HepG2 (cell line): ENCODE results near the gene POLR1C. TPM values are rescaled to one million over a fixed set of nuclear protein-coding genes. Genes with fewer than 3 reads are reported as not detected.
A peak's percentile ranks its signal among the peaks of the same experiment; 100 is the strongest.

Source experiments
- FOXC1 ChIP-seq: sonication (generic); formaldehyde crosslinking; IDR thresholded peaks from 2 replicates; pipeline ENCODE4 v1.8.0; 2022; ENCODE audit warnings: mild to moderate bottlenecking, missing genetic modification reagents, borderline replicate concordance
- MYC ChIP-seq: sonication (generic); formaldehyde crosslinking; IDR thresholded peaks from 2 replicates; pipeline ENCODE4 v1.9.0; 2021; ENCODE audit warnings: missing genetic modification reagents, borderline replicate concordance
- NR2C2 ChIP-seq: sonication (generic); formaldehyde crosslinking; IDR thresholded peaks from 2 replicates; pipeline ENCODE4 v1.4.0; 2020; ENCODE audit warnings: missing genetic modification reagents, mild to moderate bottlenecking, moderate library complexity, borderline replicate concordance
- NR2F1 ChIP-seq, 2 experiments: fragments of 450-650 bp in 1 of 2; formaldehyde crosslinking in 1 of 2; IDR thresholded peaks; 2 replicates each; pipeline versions ENCODE4 v1.5.0 to v1.6.1; 2016 to 2020; ENCODE audit warnings: mild to moderate bottlenecking in 1 of 2, missing compliant biosample characterization in 1 of 2, missing genetic modification reagents in 1 of 2, moderate library complexity in 1 of 2
- PAXIP1 ChIP-seq: sonication (generic); formaldehyde crosslinking; conservative IDR thresholded peaks from 2 replicates; pipeline ENCODE4 v1.4.0; 2020; ENCODE audit warnings: mild to moderate bottlenecking, missing genetic modification reagents, moderate library complexity
- RARA ChIP-seq: IDR thresholded peaks from 2 replicates; pipeline ENCODE4 v1.6.1; 2016; ENCODE audit warnings: missing genetic modification reagents, missing compliant biosample characterization
- SKI ChIP-seq: fragments of 450-650 bp; IDR thresholded peaks from one replicate; pipeline ENCODE4 v1.6.1; 2018; ENCODE audit warnings: mild to moderate bottlenecking; ENCODE audit not compliant: partially characterized antibody
- TEAD3 ChIP-seq: optimal IDR thresholded peaks from 2 replicates; pipeline ENCODE3; 2016; ENCODE audit warnings: borderline replicate concordance
- ZBTB1 ChIP-seq: sonication (generic); formaldehyde crosslinking; IDR thresholded peaks from 2 replicates; pipeline ENCODE4 v1.4.0; 2020; ENCODE audit warnings: missing genetic modification reagents, borderline replicate concordance
- ZBTB38 ChIP-seq: sonication (generic); formaldehyde crosslinking; IDR thresholded peaks from 2 replicates; pipeline ENCODE4 v1.5.1; 2020; ENCODE audit warnings: mild to moderate bottlenecking, missing genetic modification reagents
- ZNF670 ChIP-seq: sonication (generic); formaldehyde crosslinking; IDR thresholded peaks from 2 replicates; pipeline ENCODE4 v1.8.0; 2022; ENCODE audit warnings: mild to moderate bottlenecking, missing genetic modification reagents, borderline replicate concordance
- ZZZ3 ChIP-seq: sonication (generic); formaldehyde crosslinking; IDR thresholded peaks from 2 replicates; pipeline ENCODE4 v1.4.0; 2020; ENCODE audit warnings: missing genetic modification reagents, mild to moderate bottlenecking, borderline replicate concordance
- polyA plus RNA-seq, 8 experiments: library from polyadenylated mRNA; depleted of rRNA in 3 of 8; stranded (reverse) in 7 of 8; unstranded in 1 of 8; fragments of >200 nt; fragmentation: Illumina TruSeq in 4 of 8; extraction: Trizol in 4 of 8; gene quantifications; 2 replicates each; pipeline versions ENCODE4 v1.2.1 to v1.2.3, GENCODE V29; 2011 to 2016; ENCODE audit warnings: low read depth in 4 of 8, missing spikeins in 1 of 8, mixed read lengths in 1 of 8; ENCODE audit not compliant: insufficient read depth in 1 of 8
- total RNA-seq, 5 experiments: library from RNA; depleted of rRNA; stranded (reverse); fragments of >200 nt; fragmentation: Illumina TruSeq; extraction: Trizol; gene quantifications; 2 replicates each; pipeline ENCODE4 v1.2.3, GENCODE V29; 2016; ENCODE audit warnings: low read depth in 1 of 5
- TF ChIP-seq, protein P1 (sequence below): IDR thresholded peaks from 2 replicates; pipeline ENCODE4 v1.6.1; 2016

POLR1C gene
- total and polyA plus RNA-seq, 2 of the 13 experiments (the other 11 are each of a cell fraction or from before 2014, with no cell fraction given) = 62.6 to 72.2 TPM

GRCh38 chr6:43481591-43482236 is 35.2 kb upstream of the POLR1C start (continued):
- TF ChIP-seq, protein P1, sequence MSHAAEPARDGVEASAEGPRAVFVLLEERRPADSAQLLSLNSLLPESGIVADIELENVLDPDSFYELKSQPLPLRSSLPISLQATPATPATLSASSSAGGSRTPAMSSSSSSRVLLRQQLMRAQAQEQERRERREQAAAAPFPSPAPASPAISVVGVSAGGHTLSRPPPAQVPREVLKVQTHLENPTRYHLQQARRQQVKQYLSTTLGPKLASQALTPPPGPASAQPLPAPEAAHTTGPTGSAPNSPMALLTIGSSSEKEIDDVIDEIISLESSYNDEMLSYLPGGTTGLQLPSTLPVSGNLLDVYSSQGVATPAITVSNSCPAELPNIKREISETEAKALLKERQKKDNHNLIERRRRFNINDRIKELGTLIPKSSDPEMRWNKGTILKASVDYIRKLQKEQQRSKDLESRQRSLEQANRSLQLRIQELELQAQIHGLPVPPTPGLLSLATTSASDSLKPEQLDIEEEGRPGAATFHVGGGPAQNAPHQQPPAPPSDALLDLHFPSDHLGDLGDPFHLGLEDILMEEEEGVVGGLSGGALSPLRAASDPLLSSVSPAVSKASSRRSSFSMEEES (CRISPR knock-in tag) = no peak
- TF ChIP-seq ZZZ3 (CRISPR knock-in tag) = no peak
- no peak for TF ChIP-seq ZBTB1
- TF ChIP-seq NR2C2 (CRISPR knock-in tag) = 0 out of 2 replicates have a peak, but pooled peaks have one; percentile 20
- TF ChIP-seq ZNF670 (CRISPR knock-in tag) = no peak
- no peak for TF ChIP-seq FOXC1 (CRISPR knock-in tag)
- peak in 1 of 2 experiments; percentile 48; a peak in 2 of 4 replicates for TF ChIP-seq NR2F1 (CRISPR knock-in tag; IDR thresholded peaks at IDR 0.05)
- peak; percentile 80 for TF ChIP-seq RARA
- 0 out of 2 replicates have a peak, but pooled peaks have one; percentile 5 for TF ChIP-seq PAXIP1 (CRISPR knock-in tag)
- peak; percentile 15 for TF ChIP-seq TEAD3 (CRISPR knock-in tag)
- peak; percentile 27 for TF ChIP-seq SKI
- TF ChIP-seq MYC = no peak
- TF ChIP-seq ZBTB38 (CRISPR knock-in tag) = peak; percentile 34; the same call in 1 of the 2 replicates
- TF ChIP-seq, all 625 proteins: peak for 11
